Gastroesophageal sphincter (tissue), 4 donors: ENCODE data around the gene TCF12. TPM values are rescaled to one million over a fixed set of nuclear protein-coding genes. Genes with fewer than 3 reads are reported as not detected.

Experiments
- ATAC-seq: fragments of 150-250 bp; one replicate; pipeline ENCODE4 v1.9.1; 2016; ENCODE audit warnings: mild to moderate bottlenecking, moderate library complexity
- H3K27ac ChIP-seq, 4 donors: fragments of 200-600 bp; sonication (generic) in 3 of 4; 1 replicate in 3 of 4; 2 replicates in 1 of 4; pipeline ENCODE4 v1.5.1; 2016 to 2019
- H3K27me3 ChIP-seq: fragments of 200-600 bp; sonication (generic); one replicate; pipeline ENCODE4 v1.5.1; 2019
- H3K36me3 ChIP-seq, 2 donors: fragments of 200-600 bp; sonication (generic); one replicate each; pipeline ENCODE4 v1.5.1; 2019; ENCODE audit warnings: control low read depth in 1 of 2
- H3K4me1 ChIP-seq, 3 donors: fragments of 200-600 bp; sonication (generic); 1 replicate in 2 of 3; 2 replicates in 1 of 3; pipeline ENCODE4 v1.5.1; 2016 to 2019; ENCODE audit warnings: control low read depth in 2 of 3
- H3K4me3 ChIP-seq, 2 donors: fragments of 200-600 bp; sonication (generic); one replicate each; pipeline ENCODE4 v1.5.1; 2019; ENCODE audit warnings: mild to moderate bottlenecking in 1 of 2, moderate library complexity in 1 of 2
- H3K9me3 ChIP-seq, 3 donors: fragments of 200-600 bp; sonication (generic); one replicate each; pipeline ENCODE4 v1.5.1; 2017 to 2019; ENCODE audit warnings: control low read depth in 2 of 3
- CTCF ChIP-seq, 4 experiments: fragments of 200-600 bp in 2 of 4; fragments of 450-650 bp in 2 of 4; sonication (generic) in 1 of 4; IDR thresholded peaks; one replicate each; pipeline ENCODE4 v1.5.1; 2017 to 2019; ENCODE audit warnings: antibody characterized with exemption in 4 of 4, mild to moderate bottlenecking in 2 of 4, moderate library complexity in 2 of 4
- EP300 ChIP-seq: sonication (generic); formaldehyde crosslinking; IDR thresholded peaks from one replicate; pipeline ENCODE4 v1.6.1; 2017; ENCODE audit warnings: antibody characterized with exemption, mild to moderate bottlenecking
- POLR2A ChIP-seq, 2 donors: fragments of 450-650 bp; IDR thresholded peaks; one replicate each; pipeline ENCODE4 v1.6.1; 2017; ENCODE audit warnings: antibody characterized with exemption in 2 of 2, mild to moderate bottlenecking in 2 of 2, moderate library complexity in 1 of 2
- POLR2AphosphoS5 ChIP-seq: sonication (generic); formaldehyde crosslinking; IDR thresholded peaks from one replicate; pipeline ENCODE4 v1.6.1; 2017; ENCODE audit warnings: antibody characterized with exemption
- WGBS, 2 donors: methylation state at CpG; one replicate each; pipeline ENCODE4 v1.1.5; 2018; ENCODE audit warnings: low coverage in 1 of 2; 5-methylcytosine and 5-hydroxymethylcytosine counted together
- total RNA-seq, 4 donors: library from RNA; depleted of rRNA; stranded (reverse); fragments of >200 nt; gene quantifications; one replicate each; pipeline ENCODE4 v1.1.0, GENCODE V29; 2016

The TCF12 gene
- total RNA-seq, 4 donors from 2014 or later: 78.1 to 194 (median 154) TPM

DNA sequence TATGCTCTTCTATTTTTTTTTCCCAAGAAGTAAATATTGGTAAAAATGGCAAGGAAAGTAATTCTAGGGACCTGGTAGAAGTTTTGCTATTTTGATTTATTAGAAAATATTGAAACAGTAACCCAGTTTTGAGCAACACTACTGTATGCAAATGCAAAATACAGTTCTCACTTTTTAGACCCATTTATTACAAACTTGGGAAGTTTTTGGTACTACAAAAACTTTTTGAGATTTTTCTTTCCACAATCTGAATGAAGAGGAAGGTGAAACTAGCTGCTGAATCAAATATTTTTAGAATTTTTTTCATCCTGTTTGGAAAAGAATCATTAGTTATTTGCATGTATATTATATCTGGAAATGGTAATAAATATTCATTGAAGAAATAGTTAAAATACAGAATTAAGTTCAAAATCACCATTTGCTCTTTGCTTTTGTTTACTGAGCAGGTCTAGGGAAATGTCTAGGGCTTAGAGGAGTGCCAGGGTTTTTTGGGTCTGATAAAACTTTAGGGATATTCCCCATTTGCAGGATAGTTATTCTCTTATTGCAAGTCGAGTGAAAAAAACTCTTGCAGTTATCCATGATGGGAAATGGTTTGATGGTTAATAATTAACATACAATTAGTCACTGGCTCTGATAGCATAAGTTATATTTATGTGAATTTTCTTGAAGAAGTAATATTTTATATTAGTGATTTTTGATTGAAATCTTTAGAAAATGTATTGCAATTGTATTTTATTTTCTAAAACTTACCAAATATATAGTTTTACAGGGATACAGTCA, 47.0 kb downstream of the TCF12 start:
- peaks cover 5 to 54% (median 6%) of the 10 kb centered on the region in 3 donors for H3K4me1 ChIP-seq
- no peak for TF ChIP-seq CTCF (IDR thresholded peaks at IDR 0.05)
- TF ChIP-seq POLR2AphosphoS5: no peak
- TF ChIP-seq EP300: no peak
- no peak for TF ChIP-seq POLR2A (IDR thresholded peaks at IDR 0.05)
- no peak for ATAC-seq
- H3K9me3 ChIP-seq: no peaks in the 10 kb centered on the region
- no peak overlapping the region for H3K27ac ChIP-seq
- H3K27me3 ChIP-seq: no peaks in the 10 kb centered on the region
- no peak overlapping the region for H3K4me3 ChIP-seq
- WGBS, 2 donors: 82 to 93% methylated on average over 1 of the region's 1 CpG
- H3K36me3 ChIP-seq: no peaks in the 10 kb centered on the region

DNA sequence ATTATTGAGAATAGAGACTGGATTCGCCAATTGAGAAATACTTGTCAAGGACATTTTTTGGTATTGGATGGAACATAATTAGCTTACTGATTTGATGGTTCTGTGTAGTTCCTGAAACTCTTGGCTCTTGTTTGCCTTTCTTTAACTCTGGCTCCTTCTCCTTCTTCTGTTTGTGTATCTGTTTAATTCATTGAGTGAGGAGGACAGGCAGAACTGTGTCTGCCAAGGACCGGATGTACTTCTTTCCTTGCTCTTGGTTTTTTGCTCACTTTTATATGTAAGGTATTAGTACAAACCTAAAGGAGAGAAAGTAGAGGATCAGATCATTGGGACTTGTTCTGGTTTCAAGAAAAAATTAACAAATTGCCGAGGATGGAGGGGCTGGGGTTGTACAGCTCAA, 48.9 kb downstream of the TCF12 start:
- Histone ChIP-seq H3K4me3 (no peak overlapping the region), H3K27me3 (no peaks in the 10 kb centered on the region), H3K4me1 (peaks cover 5 to 71% (median 6%) of the 10 kb centered on the region in 3 donors), H3K27ac (no peak overlapping the region), H3K9me3 (no peaks in the 10 kb centered on the region), H3K36me3 (no peaks in the 10 kb centered on the region)
- TF ChIP-seq POLR2A (IDR thresholded peaks at IDR 0.05) (no peak), POLR2AphosphoS5 (no peak), EP300 (no peak)
- no peak for ATAC-seq
- 69 to 73% methylated on average over 3 of the region's 3 CpGs for WGBS, 2 donors

GRCh38 chr15:56968256-56968655, 49.8 kb downstream of the TCF12 start:
- no peak for ATAC-seq
- TF ChIP-seq CTCF (IDR thresholded peaks at IDR 0.05): no peak
- no peak for TF ChIP-seq EP300
- TF ChIP-seq POLR2AphosphoS5: no peak
- no peak for TF ChIP-seq POLR2A (IDR thresholded peaks at IDR 0.05)
- H3K4me3 ChIP-seq: no peak overlapping the region
- H3K27ac ChIP-seq: no peak overlapping the region
- H3K36me3 ChIP-seq: no peaks in the 10 kb centered on the region
- no peaks in the 10 kb centered on the region for H3K27me3 ChIP-seq
- no peaks in the 10 kb centered on the region for H3K9me3 ChIP-seq
- H3K4me1 ChIP-seq: peaks cover 3 to 68% (median 6%) of the 10 kb centered on the region in 3 donors

DNA sequence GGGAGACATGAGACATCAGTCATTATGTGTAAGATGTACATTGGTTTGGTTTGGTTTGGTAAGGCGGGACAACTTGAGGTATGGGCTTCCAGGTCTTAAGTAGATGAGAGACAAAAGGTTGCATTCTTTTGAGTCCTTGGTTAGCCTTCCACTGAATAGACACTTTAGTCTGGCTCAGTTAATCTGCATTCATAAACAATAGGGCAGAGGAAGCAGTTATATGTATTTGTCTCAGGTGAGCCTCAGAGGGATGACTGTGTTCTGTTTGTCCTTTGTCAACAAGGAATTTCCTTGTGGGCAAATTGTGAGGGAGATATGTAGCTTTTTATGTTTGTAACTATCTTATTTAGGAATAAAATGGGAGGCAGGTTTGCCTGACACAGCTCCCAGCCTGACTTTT, 50.4 kb downstream of the TCF12 start:
- no peak overlapping the region for H3K27ac ChIP-seq
- no peaks in the 10 kb centered on the region for H3K27me3 ChIP-seq
- TF ChIP-seq POLR2AphosphoS5: no peak
- no peak for TF ChIP-seq CTCF (IDR thresholded peaks at IDR 0.05)
- no peak for TF ChIP-seq POLR2A (IDR thresholded peaks at IDR 0.05)
- no peak for TF ChIP-seq EP300
- no peak for ATAC-seq
- H3K9me3 ChIP-seq: no peaks in the 10 kb centered on the region
- peaks cover 3 to 62% (median 4%) of the 10 kb centered on the region in 3 donors for H3K4me1 ChIP-seq
- no peak overlapping the region for H3K4me3 ChIP-seq
- H3K36me3 ChIP-seq: no peaks in the 10 kb centered on the region
- 89 to 100% methylated on average over 1 of the region's 1 CpG for WGBS, 2 donors

DNA sequence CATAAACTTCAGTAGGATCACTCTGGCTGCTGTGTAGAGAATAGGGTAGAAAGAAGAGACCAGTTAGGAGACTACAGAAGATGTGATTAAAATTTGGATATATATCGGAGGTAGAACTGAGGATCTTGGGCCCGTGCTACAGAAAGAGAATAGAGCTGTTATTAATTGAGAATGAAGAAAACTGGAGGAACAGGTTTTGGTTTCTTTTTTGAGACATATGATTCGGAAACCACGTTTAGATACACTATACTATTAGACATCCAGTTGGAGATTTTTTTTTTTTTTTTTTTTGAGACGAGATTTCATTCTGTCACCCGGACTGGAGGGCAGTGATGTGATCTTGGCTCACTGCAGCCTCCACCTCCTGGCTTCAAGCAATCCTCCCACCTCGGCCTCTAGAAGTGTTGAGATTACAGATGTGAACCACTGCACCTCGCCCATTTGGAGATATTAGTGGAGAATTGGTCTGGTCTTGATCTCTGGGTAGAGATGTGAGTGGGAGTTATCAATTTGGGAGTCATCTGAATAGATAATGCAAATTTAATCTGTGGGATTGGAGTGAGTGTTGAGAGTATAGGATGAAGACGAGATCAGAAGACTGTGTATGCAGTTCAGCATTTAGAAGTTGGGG, 50.9 kb downstream of the TCF12 start:
- Histone ChIP-seq H3K4me3 (no peak overlapping the region), H3K9me3 (no peaks in the 10 kb centered on the region), H3K4me1 (peaks cover 0 to 56% (median 2%) of the 10 kb centered on the region in 3 donors), H3K27ac (no peak overlapping the region), H3K36me3 (no peaks in the 10 kb centered on the region), H3K27me3 (no peaks in the 10 kb centered on the region)
- WGBS, 2 donors: 77 to 80% methylated on average over 6 to 9 of the region's 9 CpGs
- TF ChIP-seq POLR2A (IDR thresholded peaks at IDR 0.05) (no peak), POLR2AphosphoS5 (no peak), CTCF (IDR thresholded peaks at IDR 0.05) (no peak), EP300 (no peak)
- no peak for ATAC-seq
